Skeletal muscle satellite cell (primary cell): ENCODE results near the gene APOL1. TPM values are rescaled to one million over a fixed set of nuclear protein-coding genes. Genes with fewer than 3 reads are reported as not detected.
"Not testable (repeated sequence)": the region's sequence is repeated elsewhere in the genome, so short reads cannot be mapped to it uniquely, and the experiment has no call there.

ENCODE experiments used
- H3K27me3 ChIP-seq: 2 replicates; pipeline ENCODE4 v1.7.0; 2013; ENCODE audit warnings: low read length; ENCODE audit not compliant: control insufficient read depth, insufficient read depth
- H3K36me3 ChIP-seq: 2 replicates; pipeline ENCODE4 v1.7.0; 2013; ENCODE audit warnings: mild to moderate bottlenecking, control low read depth, low read length; ENCODE audit not compliant: insufficient read depth
- H3K4me1 ChIP-seq: 2 replicates; pipeline ENCODE4 v1.7.0; 2013; ENCODE audit warnings: low read length; ENCODE audit not compliant: control insufficient read depth, insufficient read depth
- H3K4me2 ChIP-seq: 2 replicates; pipeline ENCODE4 v1.7.0; 2013; ENCODE audit warnings: mild to moderate bottlenecking, low read length
- H3K4me3 ChIP-seq: 2 replicates; pipeline ENCODE4 v1.7.0; 2013; ENCODE audit warnings: low read length
- H3K9ac ChIP-seq: 2 replicates; pipeline ENCODE4 v1.7.0; 2013; ENCODE audit warnings: mild to moderate bottlenecking, low read depth, low read length, moderate library complexity
- H3K9me3 ChIP-seq: replicated peaks from 2 replicates; pipeline ENCODE4 v1.7.0; 2013; ENCODE audit warnings: mild to moderate bottlenecking, control low read depth, low read length
- total RNA-seq: library from RNA; depleted of rRNA; stranded (reverse); fragments of >200 nt; gene quantifications from 2 replicates; pipeline ENCODE4 v1.2.3, GENCODE V29; 2012; rRNA removed

Gene APOL1
- 4.4 and 4.6 TPM in 2 replicates for total RNA-seq

GRCh38 chr22:36252754-36253522, at the start of gene APOL1:
TSS of gene APOL1 (plus strand) at chr22:36253133. CDS start at chr22:36254956, 1,823 bp downstream.
- peak within 1 kb of the TSS; percentile 77 for H3K4me2 ChIP-seq
- H3K4me1 ChIP-seq = peaks cover 20% of the 10 kb centered on the region
- H3K9me3 ChIP-seq = no peaks in the 10 kb centered on the region
- peak within 1 kb of the TSS; percentile 51 for H3K4me3 ChIP-seq
- peak within 1 kb of the TSS; percentile 12 for H3K9ac ChIP-seq
- H3K27me3 ChIP-seq = no peaks in the 10 kb centered on the region
- no peaks in the 10 kb centered on the region for H3K36me3 ChIP-seq

GRCh38 chr22:36203441-36203840, 49.5 kb upstream of the APOL1 start:
- not testable (repeated sequence) for H3K4me3 ChIP-seq, H3K9ac ChIP-seq, H3K36me3 ChIP-seq, H3K4me2 ChIP-seq, H3K9me3 ChIP-seq, H3K4me1 ChIP-seq
- H3K27me3 ChIP-seq = peaks cover 12% of the 10 kb centered on the region

GRCh38 chr22:36204001-36204631, 48.8 kb upstream of the APOL1 start:
- Histone ChIP-seq H3K36me3 (no peaks in the 10 kb centered on the region), H3K9ac (no peak overlapping the region), H3K4me3 (no peak overlapping the region), H3K4me1 (no peaks in the 10 kb centered on the region), H3K9me3 (no peaks in the 10 kb centered on the region), H3K27me3 (peaks cover 18% of the 10 kb centered on the region), H3K4me2 (no peak overlapping the region)

- no peak overlapping the region for H3K4me2 ChIP-seq
- no peaks in the 10 kb centered on the region for H3K9me3 ChIP-seq
- no peak overlapping the region for H3K9ac ChIP-seq
- no peaks in the 10 kb centered on the region for H3K4me1 ChIP-seq
- H3K27me3 ChIP-seq = peaks cover 18% of the 10 kb centered on the region
- H3K4me3 ChIP-seq = no peak overlapping the region
- H3K36me3 ChIP-seq = no peaks in the 10 kb centered on the region
Measured at GRCh38 chr22:36204632-36205015, 48.3 kb upstream of the APOL1 start.

GRCh38 chr22:36205573-36205972, 47.4 kb upstream of the APOL1 start:
- H3K27me3 ChIP-seq = peaks cover 15% of the 10 kb centered on the region
- not testable (repeated sequence) for H3K4me1 ChIP-seq, H3K9ac ChIP-seq, H3K9me3 ChIP-seq, H3K4me3 ChIP-seq, H3K36me3 ChIP-seq, H3K4me2 ChIP-seq

- H3K9ac ChIP-seq = no peak overlapping the region
- H3K36me3 ChIP-seq = no peaks in the 10 kb centered on the region
- peaks cover 5% of the 10 kb centered on the region for H3K4me1 ChIP-seq
- peaks cover 15% of the 10 kb centered on the region for H3K27me3 ChIP-seq
- H3K4me3 ChIP-seq = no peak overlapping the region
- no peaks in the 10 kb centered on the region for H3K9me3 ChIP-seq
- H3K4me2 ChIP-seq = no peak overlapping the region
Measured at GRCh38 chr22:36206255-36206654, 46.7 kb upstream of the APOL1 start.

GRCh38 chr22:36208162-36208765, 44.7 kb upstream of the APOL1 start:
- peaks cover 5% of the 10 kb centered on the region for H3K4me1 ChIP-seq
- H3K4me2 ChIP-seq = no peak overlapping the region
- no peak overlapping the region for H3K9ac ChIP-seq
- H3K9me3 ChIP-seq = no peaks in the 10 kb centered on the region
- H3K4me3 ChIP-seq = no peak overlapping the region
- H3K36me3 ChIP-seq = no peaks in the 10 kb centered on the region
- peaks cover 26% of the 10 kb centered on the region for H3K27me3 ChIP-seq

GRCh38 chr22:36208914-36209313, 44.0 kb upstream of the APOL1 start:
- Histone ChIP-seq H3K27me3 (peaks cover 29% of the 10 kb centered on the region), H3K9ac (no peak overlapping the region), H3K9me3 (no peaks in the 10 kb centered on the region), H3K36me3 (no peaks in the 10 kb centered on the region), H3K4me2 (no peak overlapping the region), H3K4me1 (peaks cover 5% of the 10 kb centered on the region), H3K4me3 (no peak overlapping the region)

- H3K4me1 ChIP-seq, H3K4me3 ChIP-seq, H3K9me3 ChIP-seq, H3K36me3 ChIP-seq, H3K9ac ChIP-seq, H3K4me2 ChIP-seq: not testable (repeated sequence)
- H3K27me3 ChIP-seq = peaks cover 30% of the 10 kb centered on the region
Measured at GRCh38 chr22:36209488-36209908, 43.4 kb upstream of the APOL1 start.

GRCh38 chr22:36210224-36210623, 42.7 kb upstream of the APOL1 start:
- H3K9ac ChIP-seq = no peak overlapping the region
- H3K27me3 ChIP-seq = peaks cover 35% of the 10 kb centered on the region
- H3K4me1 ChIP-seq = peaks cover 5% of the 10 kb centered on the region
- H3K36me3 ChIP-seq = no peaks in the 10 kb centered on the region
- no peak overlapping the region for H3K4me2 ChIP-seq
- H3K4me3 ChIP-seq = no peak overlapping the region
- H3K9me3 ChIP-seq = no peaks in the 10 kb centered on the region

GRCh38 chr22:36211237-36211861, 41.6 kb upstream of the APOL1 start:
- Histone ChIP-seq H3K4me3 (no peak overlapping the region), H3K4me2 (peak overlapping the region; percentile 31), H3K9me3 (no peaks in the 10 kb centered on the region), H3K27me3 (peaks cover 45% of the 10 kb centered on the region), H3K4me1 (peaks cover 5% of the 10 kb centered on the region), H3K9ac (no peak overlapping the region), H3K36me3 (no peaks in the 10 kb centered on the region)
